Panc1 (cell line): ENCODE measurements around the gene C14orf93.

Experiments used
- POLR2AphosphoS5 ChIP-seq: IDR thresholded peaks from 2 replicates; pipeline ENCODE4 v1.6.1; 2012; ENCODE audit warnings: mild to moderate bottlenecking, low read depth, low read length, moderate library complexity
- REST ChIP-seq, 2 experiments: IDR thresholded peaks; 2 replicates each; pipeline ENCODE4 v1.6.1; 2011 to 2012; ENCODE audit warnings: low read depth in 2 of 2, control low read depth in 1 of 2, low read length in 1 of 2, mild to moderate bottlenecking in 1 of 2, moderate library complexity in 1 of 2; ENCODE audit not compliant: insufficient read depth in 1 of 2
- TF ChIP-seq, protein P1 (sequence below): fragments of 450-650 bp; IDR thresholded peaks from 2 replicates; pipeline ENCODE4 v1.5.1; 2017; ENCODE audit warnings: mild to moderate bottlenecking

GRCh38 chr14:23047751-23048693 lies 38.1 kb upstream of the C14orf93 start:
- TF ChIP-seq, protein P1, sequence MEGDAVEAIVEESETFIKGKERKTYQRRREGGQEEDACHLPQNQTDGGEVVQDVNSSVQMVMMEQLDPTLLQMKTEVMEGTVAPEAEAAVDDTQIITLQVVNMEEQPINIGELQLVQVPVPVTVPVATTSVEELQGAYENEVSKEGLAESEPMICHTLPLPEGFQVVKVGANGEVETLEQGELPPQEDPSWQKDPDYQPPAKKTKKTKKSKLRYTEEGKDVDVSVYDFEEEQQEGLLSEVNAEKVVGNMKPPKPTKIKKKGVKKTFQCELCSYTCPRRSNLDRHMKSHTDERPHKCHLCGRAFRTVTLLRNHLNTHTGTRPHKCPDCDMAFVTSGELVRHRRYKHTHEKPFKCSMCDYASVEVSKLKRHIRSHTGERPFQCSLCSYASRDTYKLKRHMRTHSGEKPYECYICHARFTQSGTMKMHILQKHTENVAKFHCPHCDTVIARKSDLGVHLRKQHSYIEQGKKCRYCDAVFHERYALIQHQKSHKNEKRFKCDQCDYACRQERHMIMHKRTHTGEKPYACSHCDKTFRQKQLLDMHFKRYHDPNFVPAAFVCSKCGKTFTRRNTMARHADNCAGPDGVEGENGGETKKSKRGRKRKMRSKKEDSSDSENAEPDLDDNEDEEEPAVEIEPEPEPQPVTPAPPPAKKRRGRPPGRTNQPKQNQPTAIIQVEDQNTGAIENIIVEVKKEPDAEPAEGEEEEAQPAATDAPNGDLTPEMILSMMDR = no peak
- TF ChIP-seq REST (IDR thresholded peaks at IDR 0.05; ENCODE audit: insufficient read depth in 1 of 2, low read depth in 2 of 2, low read length in 1 of 2) (no peak), POLR2AphosphoS5 (no peak)
